GM23338 (cell line): Measurements from ENCODE around the gene FAM13A. TPM values are rescaled to one million over a fixed set of nuclear protein-coding genes. Genes with fewer than 3 reads are reported as not detected.

Source experiments
- ATAC-seq: fragments of 200-7000 bp; cut with Tn5 transposase; 3 replicates; pipeline ENCODE4 v1.9.1; 2020
- DNase-seq: peaks from one replicate; pipeline ENCODE4 v3.0.0-alpha.2; 2015; ENCODE audit warnings: low spot score
- H2AFZ ChIP-seq: fragments of 200-600 bp; sonication (generic); 2 replicates; pipeline ENCODE4 v1.8.0; 2016; ENCODE audit warnings: antibody characterized with exemption, mild to moderate bottlenecking, moderate library complexity
- H3F3A ChIP-seq: fragments of 200-600 bp; sonication (generic); replicated peaks from 2 replicates; pipeline ENCODE4 v1.8.0; 2017; ENCODE audit warnings: antibody characterized with exemption, mixed run types, low read depth
- H3K27ac ChIP-seq: fragments of 200-600 bp; sonication (generic); 2 replicates; pipeline ENCODE4 v1.6.1; 2016; ENCODE audit warnings: low read depth
- H3K27me3 ChIP-seq: fragments of 200-600 bp; sonication (generic); 2 replicates; pipeline ENCODE4 v1.8.0; 2016; ENCODE audit warnings: mild to moderate bottlenecking, mixed run types, moderate library complexity; ENCODE audit not compliant: insufficient read depth
- H3K36me3 ChIP-seq: fragments of 200-600 bp; sonication (generic); 2 replicates; pipeline ENCODE4 v1.8.0; 2016; ENCODE audit warnings: mild to moderate bottlenecking; ENCODE audit not compliant: insufficient read depth
- H3K4me1 ChIP-seq: fragments of 200-600 bp; sonication (generic); 2 replicates; pipeline ENCODE4 v1.8.0; 2016; ENCODE audit warnings: mild to moderate bottlenecking, moderate library complexity; ENCODE audit not compliant: insufficient read depth
- H3K4me2 ChIP-seq: fragments of 200-600 bp; sonication (generic); 2 replicates; pipeline ENCODE4 v1.7.1; 2017; ENCODE audit warnings: mixed run types
- H3K4me3 ChIP-seq: fragments of 200-600 bp; sonication (generic); 2 replicates; pipeline ENCODE4 v1.6.1; 2016; ENCODE audit warnings: mixed run types
- H3K79me2 ChIP-seq: fragments of 200-600 bp; sonication (generic); replicated peaks from 2 replicates; pipeline ENCODE4 v1.8.0; 2017; ENCODE audit warnings: mild to moderate bottlenecking; ENCODE audit not compliant: insufficient read depth
- H3K9me2 ChIP-seq: fragments of 200-600 bp; sonication (generic); 2 replicates; pipeline ENCODE4 v1.8.0; 2017; ENCODE audit not compliant: insufficient read depth
- H4K20me1 ChIP-seq: fragments of 200-600 bp; sonication (generic); replicated peaks from 2 replicates; pipeline ENCODE4 v1.8.0; 2017; ENCODE audit warnings: mild to moderate bottlenecking; ENCODE audit not compliant: insufficient read depth
- H3K27ac Mint-ChIP-seq: 2 replicates; pipeline ENCODE4 v1.8.0; 2020; ENCODE audit warnings: inconsistent platforms, mild to moderate bottlenecking, moderate library complexity, mixed read lengths
- H3K27me3 Mint-ChIP-seq: 3 replicates; pipeline ENCODE4 v1.8.0; 2022; ENCODE audit warnings: low read depth, mild to moderate bottlenecking, moderate library complexity, mixed read lengths, inconsistent platforms; ENCODE audit not compliant: insufficient read depth, poor library complexity
- H3K36me3 Mint-ChIP-seq: 3 replicates; pipeline ENCODE4 v1.8.0; 2021; ENCODE audit warnings: low read depth, mild to moderate bottlenecking, inconsistent platforms, moderate library complexity, mixed read lengths
- H3K4me1 Mint-ChIP-seq: 3 replicates; pipeline ENCODE4 v1.8.0; 2020; ENCODE audit warnings: mild to moderate bottlenecking, inconsistent platforms, mixed read lengths
- H3K4me3 Mint-ChIP-seq: 3 replicates; pipeline ENCODE4 v1.8.0; 2021; ENCODE audit warnings: moderate library complexity, mild to moderate bottlenecking, inconsistent platforms, mixed read lengths
- H3K9me3 Mint-ChIP-seq: 3 replicates; pipeline ENCODE4 v1.8.0; 2020; ENCODE audit warnings: moderate library complexity, mild to moderate bottlenecking, inconsistent platforms, mixed read lengths
- CREB1 ChIP-seq: fragments of 250-450 bp; sonication (Bioruptor Pico); IDR thresholded peaks from 2 replicates; pipeline ENCODE4 v1.5.0; 2020; ENCODE audit warnings: low read depth, mild to moderate bottlenecking, moderate library complexity
- CTCF ChIP-seq, 2 experiments: fragments of 200-600 bp in 1 of 2; sonication (generic) in 1 of 2; conservative IDR thresholded peaks; 2 replicates each; pipeline versions ENCODE4 v1.5.1 to v1.6.1; 2016 to 2017; ENCODE audit warnings: antibody characterized with exemption in 2 of 2, low read depth in 2 of 2, mild to moderate bottlenecking in 2 of 2, moderate library complexity in 1 of 2
- EZH2 ChIP-seq: fragments of 200-600 bp; sonication (generic); IDR thresholded peaks from one replicate; pipeline ENCODE4 v1.8.0; 2017; ENCODE audit warnings: antibody characterized with exemption, mild to moderate bottlenecking, low read depth; ENCODE audit not compliant: unreplicated experiment
- EZH2phosphoT487 ChIP-seq: fragments of 200-600 bp; sonication (generic); IDR thresholded peaks from one replicate; pipeline ENCODE4 v1.8.1; 2018; ENCODE audit warnings: antibody characterized with exemption; ENCODE audit not compliant: unreplicated experiment
- JUNB ChIP-seq: IDR thresholded peaks from one replicate; pipeline ENCODE4 v1.6.1; 2016; ENCODE audit warnings: antibody characterized with exemption; ENCODE audit not compliant: unreplicated experiment
- NANOG ChIP-seq: IDR thresholded peaks from 2 replicates; pipeline ENCODE4 v1.6.1; 2016; ENCODE audit warnings: antibody characterized with exemption, borderline replicate concordance
- POLR2AphosphoS5 ChIP-seq: IDR thresholded peaks from 2 replicates; pipeline ENCODE4 v1.6.1; 2016; ENCODE audit warnings: antibody characterized with exemption, low read depth
- REST ChIP-seq: IDR thresholded peaks from one replicate; pipeline ENCODE4 v1.6.1; 2018; ENCODE audit warnings: antibody characterized with exemption; ENCODE audit not compliant: unreplicated experiment
- STAT1 ChIP-seq: IDR thresholded peaks from one replicate; pipeline ENCODE4 v1.6.1; 2016; ENCODE audit warnings: antibody characterized with exemption; ENCODE audit not compliant: unreplicated experiment
- ZNF114 ChIP-seq: fragments of 250-450 bp; sonication (Bioruptor Pico); IDR thresholded peaks from 2 replicates; pipeline ENCODE4 v1.5.0; 2020; ENCODE audit warnings: mild to moderate bottlenecking, moderate library complexity
- ZNF462 ChIP-seq: fragments of 250-450 bp; sonication (Bioruptor Pico); IDR thresholded peaks from 2 replicates; pipeline ENCODE4 v1.5.0; 2020; ENCODE audit warnings: mild to moderate bottlenecking, moderate library complexity
- polyA plus RNA-seq: library from polyadenylated mRNA; unstranded; fragments of >200 nt; fragmentation: Nextera tagmentation; extraction: Ambion mirVana; gene quantifications from 2 replicates; pipeline ENCODE4 v1.2.1, GENCODE V29; 2016
- total RNA-seq: library from RNA; depleted of rRNA; stranded (reverse); fragments of >200 nt; shearing (Covaris generic); gene quantifications from 2 replicates; pipeline ENCODE4 v1.2.3, GENCODE V29; 2014

The FAM13A gene
- total and polyA plus RNA-seq, 2 experiments from 2014 or later: 13.9 to 28.4 TPM

DNA sequence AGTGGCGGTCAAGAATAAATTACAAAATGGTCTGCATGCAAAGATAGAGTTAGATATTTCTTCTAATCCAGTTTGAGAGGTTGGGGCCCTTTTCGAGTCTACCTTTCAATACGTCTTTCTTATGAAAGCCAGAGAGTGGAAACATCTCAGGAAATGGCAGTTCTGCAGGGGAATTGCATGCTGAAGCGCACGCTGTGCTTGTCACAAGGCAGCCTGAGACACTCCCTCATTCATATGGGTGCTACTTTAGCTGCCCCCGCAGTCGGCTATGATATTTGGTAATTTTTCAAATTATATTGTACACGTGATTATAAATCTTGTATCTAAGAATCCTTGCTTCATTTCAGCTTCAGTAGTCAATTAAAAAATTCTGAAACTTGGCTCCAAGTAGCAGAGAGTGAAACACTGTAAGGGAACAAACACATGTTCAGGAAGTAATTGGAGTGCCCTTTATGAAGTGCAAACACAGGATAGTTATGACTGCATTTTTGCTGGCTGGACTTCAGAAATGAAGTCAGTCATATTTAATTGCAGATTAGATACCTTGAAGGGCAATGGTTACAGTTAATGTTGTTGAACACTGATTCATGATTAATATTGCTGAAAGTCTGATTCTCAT, 213.8 kb downstream of the FAM13A start:
- Histone ChIP-seq H4K20me1 (no peaks in the 10 kb centered on the region), H3K4me2 (no peak overlapping the region), H3K4me1 (0 out of 2 replicates have a peak, but pooled peaks cover 5% of the 10 kb centered on the region), H3K4me3 (no peak overlapping the region), H3K27ac (no peak overlapping the region), H2AFZ (no peak overlapping the region), H3K79me2 (no peaks in the 10 kb centered on the region), H3K9me2 (no peaks in the 10 kb centered on the region), H3F3A (no peaks in the 10 kb centered on the region), H3K27me3 (no peaks in the 10 kb centered on the region), H3K36me3 (no peaks in the 10 kb centered on the region)
- Mint-ChIP-seq H3K27ac (no peak overlapping the region), H3K4me1 (peaks cover 12% of the 10 kb centered on the region), H3K9me3 (no peaks in the 10 kb centered on the region), H3K4me3 (no peak overlapping the region), H3K36me3 (no peaks in the 10 kb centered on the region), H3K27me3 (no peaks in the 10 kb centered on the region)
- TF ChIP-seq NANOG (no peak), CTCF (conservative IDR thresholded peaks at IDR 0.05; ENCODE audit: low read depth in 2 of 2) (no peak), ZNF462 (CRISPR knock-in tag) (no peak), EZH2phosphoT487 (no peak), EZH2 (no peak), REST (no peak), ZNF114 (CRISPR knock-in tag) (no peak), POLR2AphosphoS5 (no peak), STAT1 (no peak), CREB1 (no peak), JUNB (no peak)
- ATAC-seq (no peak), DNase-seq (no peak)
